GM10847 (cell line): Measurements from ENCODE around the gene ADAMTSL2.

Experiments
- POLR2A ChIP-seq: IDR thresholded peaks from 2 replicates; pipeline ENCODE4 v1.6.1; 2011; ENCODE audit not compliant: insufficient read length; ENCODE audit errors: extremely low read depth

Gene ADAMTSL2

GRCh38 chr9:133587466-133587865 lies 53.0 kb downstream of the ADAMTSL2 start:
- TF ChIP-seq POLR2A = no peak

DNA sequence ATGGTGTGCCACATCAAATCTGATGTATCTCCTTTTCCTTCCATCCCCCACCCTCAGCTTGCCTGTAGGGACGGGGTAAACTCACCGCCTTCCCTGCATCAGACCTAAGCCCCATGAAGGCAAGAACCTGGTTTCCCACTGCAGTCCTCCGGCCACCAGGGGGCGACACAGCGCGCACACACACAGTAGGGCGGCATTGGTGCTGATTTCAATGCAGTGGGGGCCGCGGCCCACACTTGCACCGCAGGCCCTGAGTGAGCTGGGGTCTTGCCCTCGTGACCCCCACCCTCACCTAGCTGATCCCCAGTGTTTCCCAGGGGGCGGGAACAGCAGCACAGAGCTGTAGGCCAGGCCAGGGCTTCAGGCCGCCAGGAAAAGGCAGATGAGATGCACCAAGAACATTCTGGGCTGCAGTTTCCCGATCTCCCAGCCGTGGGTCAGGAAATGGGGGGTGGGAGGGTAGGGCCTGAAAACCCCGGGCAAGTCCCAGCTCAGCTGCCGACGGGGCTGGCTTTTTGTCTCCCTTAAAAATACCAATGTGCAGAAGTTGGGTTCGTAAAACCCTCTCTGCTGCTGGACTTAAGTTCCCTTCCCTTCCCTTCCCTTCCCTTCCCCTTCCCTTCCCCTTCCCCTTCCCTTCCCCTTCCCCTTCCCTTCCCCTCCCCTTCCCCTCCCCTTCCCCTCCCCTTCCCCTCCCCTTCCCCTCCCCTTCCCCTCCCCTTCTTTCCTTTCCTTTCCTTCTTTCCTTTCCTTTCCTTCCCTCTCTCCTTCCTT lies 55.1 kb downstream of the ADAMTSL2 start:
- no peak for TF ChIP-seq POLR2A

GRCh38 chr9:133590231-133590855 lies 55.8 kb downstream of the ADAMTSL2 start:
- TF ChIP-seq POLR2A = no peak

DNA sequence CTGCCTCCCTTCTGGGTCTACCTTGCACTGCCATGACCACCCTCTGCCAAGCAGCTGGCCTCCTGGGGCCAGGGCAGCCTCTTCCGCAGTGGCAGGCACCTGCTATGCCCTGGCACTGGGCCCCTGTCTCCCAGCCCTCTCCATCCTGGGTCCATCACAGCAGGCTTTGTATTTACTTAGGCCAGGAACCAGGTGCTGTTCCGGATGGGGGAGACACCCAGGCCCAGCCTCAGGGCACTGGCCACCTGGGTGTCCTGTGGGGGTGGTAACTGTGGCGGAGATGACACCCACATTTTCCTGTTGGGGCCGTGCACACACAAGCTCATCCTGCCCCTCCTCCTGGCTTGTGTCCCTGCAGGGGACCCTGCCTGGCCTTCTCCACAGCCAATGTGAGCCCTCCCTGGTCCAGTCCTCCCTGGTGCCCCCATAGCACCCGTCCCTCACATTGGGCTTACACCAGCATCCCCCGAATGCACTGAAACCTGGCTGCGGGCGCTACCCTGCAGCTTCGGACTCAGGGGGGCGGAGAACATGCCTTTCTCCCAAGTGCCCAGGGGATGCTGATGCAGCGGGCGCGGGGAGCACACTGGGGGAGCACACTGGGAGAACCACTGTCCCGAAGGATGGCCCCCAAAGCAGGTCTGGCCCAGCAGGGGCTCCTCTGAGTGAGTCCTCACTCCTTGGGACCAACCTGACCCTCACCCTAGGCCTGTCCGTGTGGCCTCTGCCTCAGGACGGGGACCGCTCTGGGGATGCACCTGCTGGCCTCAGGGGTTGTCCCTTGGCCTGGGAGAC lies 56.8 kb downstream of the ADAMTSL2 start:
- TF ChIP-seq POLR2A = no peak

- TF ChIP-seq POLR2A = no peak
These were observed 57.5 kb downstream of the ADAMTSL2 start for GRCh38 chr9:133591985-133592384.

DNA sequence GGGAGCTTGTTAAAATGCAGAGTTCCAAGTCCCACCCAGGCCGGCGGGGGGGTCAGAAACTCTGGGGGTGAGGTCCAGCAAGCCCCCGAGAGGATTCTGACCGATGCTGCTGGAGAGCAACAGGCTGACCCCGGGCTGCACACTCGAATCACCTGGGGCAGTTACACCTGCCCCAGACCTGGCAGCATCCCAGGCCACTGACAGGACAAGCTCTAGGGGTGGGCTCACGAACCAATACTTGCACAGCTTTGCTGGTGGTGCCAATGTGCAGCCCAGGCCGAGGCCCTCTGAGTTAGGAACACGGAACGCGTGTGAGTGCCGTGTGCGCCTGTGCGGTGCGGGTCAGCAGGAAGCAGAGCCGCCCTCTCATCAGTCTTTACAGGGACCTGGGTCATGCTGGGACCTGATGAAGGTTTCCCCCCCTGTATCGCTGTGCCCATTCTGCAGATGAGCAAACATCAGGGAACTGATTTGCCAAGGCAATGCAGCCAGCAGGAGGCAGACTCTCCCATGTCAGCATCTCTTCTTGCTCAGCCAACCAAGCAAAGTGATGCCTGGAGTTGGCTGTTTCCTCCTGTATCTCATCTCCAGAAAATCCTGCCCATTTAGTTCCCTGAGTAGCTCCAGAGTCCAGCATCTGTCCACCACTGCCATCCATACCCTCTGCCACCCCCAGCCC lies 58.4 kb downstream of the ADAMTSL2 start:
- no peak for TF ChIP-seq POLR2A

GRCh38 chr9:133593587-133594253 lies 59.2 kb downstream of the ADAMTSL2 start:
- TF ChIP-seq POLR2A = no peak

DNA sequence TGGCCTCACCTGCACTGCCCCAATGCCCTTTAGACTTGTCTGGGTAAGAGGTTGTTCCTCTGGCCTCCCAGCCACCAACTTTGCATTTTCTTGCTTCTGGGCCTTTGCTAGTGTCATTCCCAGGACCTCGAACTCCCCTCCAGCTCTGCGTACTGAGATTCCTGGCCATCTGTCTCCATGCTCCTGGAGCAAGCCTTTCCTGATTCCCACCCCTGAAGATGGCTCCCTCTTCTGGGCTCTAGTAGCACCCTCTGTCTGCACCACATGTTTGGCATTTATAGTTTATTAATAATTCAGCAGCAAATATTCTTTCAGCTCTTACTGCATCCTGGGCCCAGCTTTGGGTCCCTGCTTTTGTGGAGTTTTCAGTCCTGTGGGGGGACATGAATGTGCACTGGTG lies 59.8 kb downstream of the ADAMTSL2 start:
- TF ChIP-seq POLR2A = no peak

DNA sequence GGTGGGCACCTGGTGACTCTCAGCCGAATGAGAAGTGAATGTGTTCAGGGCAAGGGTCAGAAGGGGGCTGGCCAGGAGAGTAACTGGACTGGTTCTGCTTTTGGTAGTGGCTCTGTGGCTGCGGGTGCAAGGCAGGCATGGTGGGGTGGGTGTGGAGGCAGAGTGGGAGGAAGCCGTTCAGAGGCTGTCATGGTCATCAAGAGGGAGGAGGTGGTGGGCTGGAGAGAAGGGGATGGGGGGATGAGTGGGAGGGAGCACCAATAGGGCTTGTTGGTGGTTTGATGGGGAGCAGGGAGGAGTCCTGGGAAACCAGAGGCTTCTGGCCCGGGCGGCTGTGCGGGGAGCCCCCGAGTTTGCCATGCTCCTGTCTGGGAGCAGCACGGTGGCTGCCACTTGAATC lies 61.4 kb downstream of the ADAMTSL2 start:
- no peak for TF ChIP-seq POLR2A

DNA sequence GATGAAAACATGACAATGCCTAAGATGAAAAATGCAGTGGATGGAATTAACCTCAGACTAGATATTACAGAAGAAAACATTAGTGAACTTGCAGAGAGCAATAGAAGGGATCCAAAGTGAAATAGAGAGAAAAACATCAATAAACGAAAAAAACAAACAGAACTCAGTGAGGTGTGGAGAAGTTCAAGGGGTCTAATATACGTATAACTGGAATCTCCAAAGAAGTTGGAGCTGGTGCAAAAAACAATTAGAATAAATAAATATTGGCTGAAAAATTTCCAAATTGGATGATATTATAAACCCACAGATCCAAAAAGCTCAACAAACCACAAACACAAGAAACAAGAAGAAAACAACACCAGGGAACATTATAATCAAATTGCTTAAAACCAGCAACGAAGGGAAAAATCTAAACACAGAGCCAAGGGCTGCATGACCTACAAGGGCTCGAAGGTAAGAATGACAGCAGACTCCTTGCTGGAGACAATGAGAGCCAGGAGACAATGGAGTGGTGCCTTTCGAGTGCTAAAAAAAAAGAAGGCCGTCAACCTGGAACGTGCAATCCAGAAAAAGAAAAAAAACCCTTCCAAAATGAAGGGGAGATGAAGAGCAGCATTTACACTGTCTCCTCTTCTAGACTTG lies 62.9 kb downstream of the ADAMTSL2 start:
- no peak for TF ChIP-seq POLR2A

GRCh38 chr9:133598978-133599377 lies 64.5 kb downstream of the ADAMTSL2 start:
- no peak for TF ChIP-seq POLR2A

- no peak for TF ChIP-seq POLR2A
These were observed 65.1 kb downstream of the ADAMTSL2 start for GRCh38 chr9:133599470-133600173.

- TF ChIP-seq POLR2A = no peak
These were observed 66.2 kb downstream of the ADAMTSL2 start for GRCh38 chr9:133600739-133601138.

DNA sequence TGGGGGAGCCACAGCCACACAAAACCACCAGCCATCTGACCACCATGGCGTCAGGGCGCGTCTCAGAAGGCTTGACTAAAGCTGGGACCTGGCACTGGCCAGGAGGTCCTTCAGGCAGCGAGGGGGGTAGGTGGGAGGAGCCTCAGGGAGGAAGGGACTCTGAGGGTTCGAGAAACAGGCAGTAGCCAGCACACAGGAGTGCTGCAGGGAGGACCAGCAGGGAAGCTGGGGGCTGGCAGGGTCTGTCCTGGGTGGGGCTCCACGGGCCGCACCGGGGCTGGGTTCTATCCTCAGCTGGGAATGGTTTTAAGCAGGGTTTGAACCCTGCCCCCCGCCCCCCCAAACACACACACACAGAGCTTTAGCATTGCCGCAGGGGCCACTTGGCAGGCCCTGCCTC lies 67.2 kb downstream of the ADAMTSL2 start:
- no peak for TF ChIP-seq POLR2A
